Uterine smooth muscle cell (primary cell): ENCODE data around the gene RAB5IF. TPM values are rescaled to one million over a fixed set of nuclear protein-coding genes. Genes with fewer than 3 reads are reported as not detected.

Experiments
- total RNA-seq: library from RNA; depleted of rRNA; stranded (reverse); fragments of >200 nt; gene quantifications from 2 replicates; pipeline ENCODE4 v1.2.3, GENCODE V29; 2014

The RAB5IF gene
- total RNA-seq = 65.6 and 85.7 TPM in 2 replicates

GRCh38 chr20:36605399-36606157, at the start of gene RAB5IF:
Gene RAB5IF (plus strand): TSS chr20:36605779. CDS start chr20:36605952, 173 bp downstream.

GRCh38 chr20:36573103-36573797, 32.3 kb upstream of the RAB5IF start, which contains the start of gene TGIF2:
Gene TGIF2 (plus strand): TSS chr20:36573597. CDS start chr20:36578775, 5,178 bp downstream.

GRCh38 chr20:36645998-36646397, 40.4 kb downstream of the RAB5IF start, which contains the start of gene SLA2:
Gene SLA2 (minus strand): TSS chr20:36646196. CDS start chr20:36641335, 4,861 bp downstream.

Other genes with a start within 250 kb of the RAB5IF start
- gene MYL9, start 64.3 kb upstream of the RAB5IF start, total RNA-seq = 7.2 and 18.2 TPM in 2 replicates
- gene TGIF2, start 32.2 kb upstream of the RAB5IF start, total RNA-seq = 2.4 and 4.6 TPM in 2 replicates
- not detected in 2 replicates for gene SLA2, start 40.4 kb downstream of the RAB5IF start, total RNA-seq
- gene NDRG3, start 140.3 kb downstream of the RAB5IF start, total RNA-seq = 19.5 and 20.1 TPM in 2 replicates
- gene DSN1, start 168.0 kb downstream of the RAB5IF start, total RNA-seq = 14.5 and 46.4 TPM in 2 replicates